ENCODE measurements around the gene GLIS1.

GLIS1 gene

GRCh38 chr1:53503433-53504217 lies 235.3 kb downstream of the GLIS1 start:
- DNase-seq: no peak

- DNase-seq: no peak
Observed at GRCh38 chr1:53502641-53503432, 236.1 kb downstream of the GLIS1 start.

GRCh38 chr1:53501065-53502005 lies 237.6 kb downstream of the GLIS1 start:
- no peak for DNase-seq

GRCh38 chr1:53500204-53501064 lies 238.5 kb downstream of the GLIS1 start:
- DNase-seq: no peak

GRCh38 chr1:53499257-53500203 lies 239.4 kb downstream of the GLIS1 start:
- no peak for DNase-seq

- no peak for DNase-seq
Observed at GRCh38 chr1:53498555-53499131, 240.3 kb downstream of the GLIS1 start.

GRCh38 chr1:53495633-53496345 lies 243.2 kb downstream of the GLIS1 start:
- DNase-seq: no peak

GRCh38 chr1:53490351-53490750 lies 248.6 kb downstream of the GLIS1 start:
- DNase-seq: no peak

GRCh38 chr1:53486395-53487026 lies 252.5 kb downstream of the GLIS1 start:
- no peak for DNase-seq

GRCh38 chr1:53485478-53486394 lies 253.2 kb downstream of the GLIS1 start:
- peak; percentile 53 for DNase-seq

- DNase-seq: no peak
Observed at GRCh38 chr1:53484705-53485477, 254.1 kb downstream of the GLIS1 start.

GRCh38 chr1:53483656-53484055 lies 255.3 kb downstream of the GLIS1 start:
- no peak for DNase-seq

GRCh38 chr1:53483170-53483569 lies 255.8 kb downstream of the GLIS1 start:
- no peak for DNase-seq

GRCh38 chr1:53482441-53483153 lies 256.4 kb downstream of the GLIS1 start:
- DNase-seq: no peak

GRCh38 chr1:53481456-53481855 lies 257.5 kb downstream of the GLIS1 start:
- DNase-seq: no peak

- no peak for DNase-seq
Observed at GRCh38 chr1:53480678-53481077, 258.3 kb downstream of the GLIS1 start.

- no peak for DNase-seq
Observed at GRCh38 chr1:53478502-53478818, 260.5 kb downstream of the GLIS1 start.
